Measurements from ENCODE around the gene GLCCI1. TPM values are rescaled to one million over a fixed set of nuclear protein-coding genes. Genes with fewer than 3 reads are reported as not detected.

The GLCCI1 gene
- total RNA-seq, 1 experiment from 2014 or later, result 8.5 TPM

GRCh38 chr7:7966141-7966734 is 2.4 kb upstream of the GLCCI1 start:
- intact Hi-C loops (cut with micrococcal nuclease), result no loop called here
- Histone ChIP-seq H3K36me3 (ENCODE audit: low read depth, low read length) (no peaks in the 10 kb centered on the region), H3K4me2 (ENCODE audit: low read length) (no peak overlapping the region), H3K79me2 (ENCODE audit: low read length) (peaks cover 17% of the 10 kb centered on the region), H3K4me1 (ENCODE audit: insufficient read depth, low read length) (peaks cover 15% of the 10 kb centered on the region), H3K9me3 (ENCODE audit: low read length) (no peaks in the 10 kb centered on the region), H3K9me2 (replicated peaks; ENCODE audit: low read length) (no peaks in the 10 kb centered on the region; the same call in 1 of the 2 replicates), H3K4me3 (ENCODE audit: low read length) (no peak overlapping the region), H3K27ac (ENCODE audit: low read length) (no peak overlapping the region), H2AFZ (ENCODE audit: low read length) (no peak overlapping the region), H3K9ac (ENCODE audit: low read length) (no peak overlapping the region), H3K27me3 (ENCODE audit: low read length) (no peaks in the 10 kb centered on the region), H4K20me1 (ENCODE audit: low read length) (peaks cover 8% of the 10 kb centered on the region; the same call in 1 of the 2 replicates), H3F3A (ENCODE audit: low read length, unreplicated experiment) (no peaks in the 10 kb centered on the region)
- BruUV-seq (replicated peaks), result no TSS peak
- DNase-seq (no peak), ATAC-seq (no peak)
- CTCF ChIA-PET, result no interaction called here
- TF ChIP-seq CTCF (conservative IDR thresholded peaks at IDR 0.05; ENCODE audit: low read depth, low read length), result no peak
- no peak for TF ChIP-seq EZH2phosphoT487 (IDR thresholded peaks at IDR 0.05; ENCODE audit: borderline replicate concordance, low read length)
- TF ChIP-seq EZH2 (IDR thresholded peaks at IDR 0.05; ENCODE audit: low read length, unreplicated experiment), result no peak
- POLR2A ChIA-PET (ENCODE audit: unreplicated experiment), result no interaction called here

GRCh38 chr7:7967886-7968543 is 581 bp upstream of the GLCCI1 start:
- Histone ChIP-seq H3K27me3 (ENCODE audit: low read length) (no peaks in the 10 kb centered on the region), H3K9me3 (ENCODE audit: low read length) (no peaks in the 10 kb centered on the region), H3K79me2 (ENCODE audit: low read length) (peaks cover 35% of the 10 kb centered on the region), H3K9me2 (replicated peaks; ENCODE audit: low read length) (no peaks in the 10 kb centered on the region; the same call in 1 of the 2 replicates), H3K27ac (ENCODE audit: low read length) (no peak overlapping the region), H3K36me3 (ENCODE audit: low read depth, low read length) (no peaks in the 10 kb centered on the region), H3K4me2 (ENCODE audit: low read length) (peak overlapping the region; percentile 90), H3K9ac (ENCODE audit: low read length) (peak overlapping the region; percentile 37; the same call in 1 of the 2 replicates), H4K20me1 (ENCODE audit: low read length) (peaks cover 14% of the 10 kb centered on the region; the same call in 1 of the 2 replicates), H3K4me1 (ENCODE audit: insufficient read depth, low read length) (peaks cover 30% of the 10 kb centered on the region), H2AFZ (ENCODE audit: low read length) (peak overlapping the region; percentile 91), H3K4me3 (ENCODE audit: low read length) (peak overlapping the region; percentile 88), H3F3A (ENCODE audit: low read length, unreplicated experiment) (no peaks in the 10 kb centered on the region)
- ATAC-seq (no peak), DNase-seq (no peak)
- ChIA-PET CTCF (interaction anchor here (0.6 to 1.5 kb wide), 2 partner anchors 10 to 203 kb away, joined by 3 to 7 read pairs; no protein-coding TSS in a partner anchor), POLR2A (ENCODE audit: unreplicated experiment) (interaction anchor here (0.6 to 1.8 kb wide), 7 partner anchors 10 to 206 kb away, joined by 3 to 11 read pairs (median 4); no protein-coding TSS in a partner anchor)
- BruUV-seq (replicated peaks), result TSS peak; percentile 88
- intact Hi-C loops (cut with micrococcal nuclease), result loop anchor here (1.0 to 2.0 kb wide), 5 partner anchors 11 to 327 kb away; partner anchors contain the start of gene UMAD1
- no peak for TF ChIP-seq EZH2phosphoT487 (IDR thresholded peaks at IDR 0.05; ENCODE audit: borderline replicate concordance, low read length)
- TF ChIP-seq EZH2 (IDR thresholded peaks at IDR 0.05; ENCODE audit: low read length, unreplicated experiment), result no peak
- TF ChIP-seq CTCF (conservative IDR thresholded peaks at IDR 0.05; ENCODE audit: low read depth, low read length), result no peak; the same call in 1 of the 2 replicates

Measured in PC-3 (cell line).